ENCODE measurements around the gene CEP104.

DNA sequence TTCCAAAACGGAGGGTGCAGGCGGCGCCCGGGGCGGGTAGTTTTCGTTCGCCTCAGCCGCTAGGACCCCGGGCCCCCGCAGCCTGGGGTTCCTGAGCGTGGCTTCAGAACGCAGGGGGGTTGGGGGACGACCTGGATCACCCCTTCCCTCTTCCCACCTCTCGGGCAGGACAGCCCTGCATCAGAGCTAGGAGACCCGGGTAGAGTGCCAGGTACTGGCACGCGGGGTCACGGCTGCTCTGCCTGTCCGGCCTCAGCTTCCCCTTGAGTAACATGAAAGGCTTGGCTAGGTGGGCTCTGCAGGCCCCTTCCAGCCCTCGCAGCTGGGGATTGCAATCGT is 749 bp upstream of the CEP104 start:
- TF ChIP-seq, protein P1, sequence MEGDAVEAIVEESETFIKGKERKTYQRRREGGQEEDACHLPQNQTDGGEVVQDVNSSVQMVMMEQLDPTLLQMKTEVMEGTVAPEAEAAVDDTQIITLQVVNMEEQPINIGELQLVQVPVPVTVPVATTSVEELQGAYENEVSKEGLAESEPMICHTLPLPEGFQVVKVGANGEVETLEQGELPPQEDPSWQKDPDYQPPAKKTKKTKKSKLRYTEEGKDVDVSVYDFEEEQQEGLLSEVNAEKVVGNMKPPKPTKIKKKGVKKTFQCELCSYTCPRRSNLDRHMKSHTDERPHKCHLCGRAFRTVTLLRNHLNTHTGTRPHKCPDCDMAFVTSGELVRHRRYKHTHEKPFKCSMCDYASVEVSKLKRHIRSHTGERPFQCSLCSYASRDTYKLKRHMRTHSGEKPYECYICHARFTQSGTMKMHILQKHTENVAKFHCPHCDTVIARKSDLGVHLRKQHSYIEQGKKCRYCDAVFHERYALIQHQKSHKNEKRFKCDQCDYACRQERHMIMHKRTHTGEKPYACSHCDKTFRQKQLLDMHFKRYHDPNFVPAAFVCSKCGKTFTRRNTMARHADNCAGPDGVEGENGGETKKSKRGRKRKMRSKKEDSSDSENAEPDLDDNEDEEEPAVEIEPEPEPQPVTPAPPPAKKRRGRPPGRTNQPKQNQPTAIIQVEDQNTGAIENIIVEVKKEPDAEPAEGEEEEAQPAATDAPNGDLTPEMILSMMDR (IDR thresholded peaks at IDR 0.05): no peak
- TF ChIP-seq POLR2A (IDR thresholded peaks at IDR 0.05): no peak

Measured in heart left ventricle (tissue), 13 donors.